GM21360 (cell line): Measurements from ENCODE around the gene PDE5A.
"Not testable (repeated sequence)": the region's sequence is repeated elsewhere in the genome, so short reads cannot be mapped to it uniquely, and the experiment has no call there.

ENCODE experiments used
- ATAC-seq: cut with Tn5 transposase; IDR thresholded peaks from one replicate; pipeline ENCODE4 v1.9.1; 2021; ENCODE audit warnings: mild to moderate bottlenecking, moderate library complexity; ENCODE audit not compliant: unreplicated experiment

The PDE5A gene

DNA sequence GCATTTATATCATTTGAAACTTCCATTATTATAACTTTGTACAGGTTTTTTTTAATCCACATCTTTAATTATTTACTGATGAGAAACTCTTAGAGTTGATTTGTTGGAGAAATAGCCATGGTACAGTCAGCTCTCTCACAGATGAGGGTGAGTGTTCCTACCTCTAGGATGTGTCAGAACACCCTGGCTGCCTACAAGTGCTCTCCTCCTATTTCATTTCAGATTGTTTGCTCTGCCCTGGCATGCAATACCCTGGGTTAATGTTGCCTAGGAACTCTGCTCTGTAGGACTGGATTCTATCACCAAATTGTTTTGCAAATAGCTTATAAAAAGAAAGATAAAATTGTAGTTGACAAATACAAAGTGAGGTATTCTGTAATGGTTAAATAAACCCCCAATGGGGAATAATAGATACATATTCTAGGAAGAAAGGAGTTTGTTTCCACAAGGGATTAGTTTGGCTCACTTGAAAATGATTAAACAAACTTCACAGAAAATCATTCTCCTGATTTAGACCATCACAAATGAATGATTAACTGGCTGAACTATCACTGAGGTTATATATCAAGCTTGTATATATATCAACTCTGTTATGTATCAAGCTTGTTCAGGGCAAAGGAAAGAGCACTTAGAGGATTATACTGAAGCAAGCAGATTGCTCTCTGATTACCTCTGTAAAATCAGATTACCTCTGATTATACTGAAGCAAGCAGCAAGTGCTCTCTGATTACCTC lies 150.0 kb downstream of the PDE5A start:
- no peak for ATAC-seq

DNA sequence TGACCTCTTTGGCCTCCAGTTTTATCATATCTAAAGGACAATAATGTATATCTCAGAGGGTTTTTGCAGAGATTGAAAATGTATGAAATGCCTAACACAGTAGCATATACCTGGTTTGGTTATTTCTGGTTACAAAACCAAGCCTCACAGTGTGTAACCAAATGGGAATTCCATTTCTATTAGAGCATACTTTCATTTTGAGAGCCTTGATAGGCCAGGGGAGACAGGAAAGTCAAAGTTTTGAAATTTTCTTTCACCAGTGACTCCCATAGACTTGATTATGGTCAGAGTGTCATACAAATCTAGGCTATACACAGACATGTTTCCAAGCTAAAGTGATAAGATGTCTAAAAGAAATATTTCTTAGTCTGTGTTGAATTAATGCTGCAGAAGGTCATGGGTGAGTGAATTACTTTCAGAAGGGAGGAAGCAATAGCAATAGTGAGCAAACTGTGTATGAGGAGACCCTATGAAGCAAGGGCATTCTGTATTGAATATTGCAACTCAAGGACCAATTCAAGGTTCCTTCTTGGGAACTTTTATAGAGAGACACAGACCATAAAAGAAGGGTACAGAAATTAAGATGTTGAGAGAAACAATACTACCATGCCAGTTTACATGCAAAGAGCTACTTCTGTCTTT lies 151.1 kb downstream of the PDE5A start:
- peak; percentile 69 for ATAC-seq

DNA sequence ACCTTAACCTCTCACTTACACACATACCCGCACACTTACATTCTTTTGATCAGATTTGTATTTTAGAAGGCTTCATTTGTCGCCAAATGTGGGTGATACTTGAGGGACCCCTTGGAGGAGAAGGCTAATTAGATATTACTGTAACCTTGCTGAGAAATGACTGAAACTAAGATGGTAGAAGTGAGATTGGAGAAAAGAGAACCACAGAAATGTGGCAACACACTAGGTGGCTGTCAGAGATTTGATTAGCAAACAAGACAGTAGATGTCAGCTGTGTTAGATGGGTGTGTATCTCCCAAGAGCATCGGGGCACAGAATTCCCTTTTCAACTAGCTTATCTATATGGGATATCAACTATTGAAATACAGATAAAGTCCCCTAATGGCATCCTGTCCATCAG lies 157.3 kb downstream of the PDE5A start:
- peak; percentile 39 for ATAC-seq

GRCh38 chr4:119470737-119471063 lies 157.9 kb downstream of the PDE5A start:
- peak; percentile 57 for ATAC-seq

- peak; percentile 62 for ATAC-seq
Measured at GRCh38 chr4:119470021-119470736, 158.4 kb downstream of the PDE5A start.

DNA sequence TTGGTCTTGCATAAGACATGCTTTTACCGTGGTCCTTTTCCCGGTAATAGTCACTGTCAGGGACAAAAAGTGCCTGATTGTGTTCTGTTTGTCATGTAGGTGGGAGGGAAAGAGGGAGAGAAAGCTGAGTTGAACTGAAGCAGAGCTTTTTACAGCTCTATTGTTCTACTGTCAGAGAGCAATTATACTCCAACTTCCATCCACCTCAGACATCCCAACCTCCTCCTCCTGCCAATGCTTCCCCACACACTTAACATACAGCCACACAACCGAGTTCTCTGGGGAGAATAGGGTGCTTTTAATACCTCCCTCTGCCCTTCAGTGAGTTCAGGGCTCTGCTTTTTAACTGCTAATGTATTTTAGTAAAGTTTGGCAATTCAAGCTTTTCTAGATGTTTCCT lies 159.6 kb downstream of the PDE5A start:
- not testable (repeated sequence) for ATAC-seq

GRCh38 chr4:119462733-119463132 lies 165.9 kb downstream of the PDE5A start:
- not testable (repeated sequence) for ATAC-seq

DNA sequence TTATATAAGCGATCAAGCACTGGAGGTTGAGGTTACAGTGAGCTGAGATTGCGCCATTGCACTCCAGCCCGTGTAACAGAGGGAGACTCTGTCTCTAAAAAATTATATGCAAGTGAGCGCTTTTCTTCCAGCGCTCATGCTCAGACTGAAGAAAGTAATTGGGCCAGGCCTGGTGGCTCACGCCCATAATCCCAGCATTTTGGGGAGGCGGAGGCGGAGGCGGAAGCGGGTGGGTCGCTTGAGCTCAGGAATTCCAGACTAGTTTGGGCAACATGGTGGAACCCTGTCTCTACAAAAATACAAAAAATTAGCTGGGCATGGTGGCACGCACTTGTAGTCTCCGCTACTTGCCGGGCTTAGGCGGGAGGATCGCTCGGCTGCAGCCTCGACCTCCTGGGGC lies 172.9 kb downstream of the PDE5A start:
- not testable (repeated sequence) for ATAC-seq

DNA sequence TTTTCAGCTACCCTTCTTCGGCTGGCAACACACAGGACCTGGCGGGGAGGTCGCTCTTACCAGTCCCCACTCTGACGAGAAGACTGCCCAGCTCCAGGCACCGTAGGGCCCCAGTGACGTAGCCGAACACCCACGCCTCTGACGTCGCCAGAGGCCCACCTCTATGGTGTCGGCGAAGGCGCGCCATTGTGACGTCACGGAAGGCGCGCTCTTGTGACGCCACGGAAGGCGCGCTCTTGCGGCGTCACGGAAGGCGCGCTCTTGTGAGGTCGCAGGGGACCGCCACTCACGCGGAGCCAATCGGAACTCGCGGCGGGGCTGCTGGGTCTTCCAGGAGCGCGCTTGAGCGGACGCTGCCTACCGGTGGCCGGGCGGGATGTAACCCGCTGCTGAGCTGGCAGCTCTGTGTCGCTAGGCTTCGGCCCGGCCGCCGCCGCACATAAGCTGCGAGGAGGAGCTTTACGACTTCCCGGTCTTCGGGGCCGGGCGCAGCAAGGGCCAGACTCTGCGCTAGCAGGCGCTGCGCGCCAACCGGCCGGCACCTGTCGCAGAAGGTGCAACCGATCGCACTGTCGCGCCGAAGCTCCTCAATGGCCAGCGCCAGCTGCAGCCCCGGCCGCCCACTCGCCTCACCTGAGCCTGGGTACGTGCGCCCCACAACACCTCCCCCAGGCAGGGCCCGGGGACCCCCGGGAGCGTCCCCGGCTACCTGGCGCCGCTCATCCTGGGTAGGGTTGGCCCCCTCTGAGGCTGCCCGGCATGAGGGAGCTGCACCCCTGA lies 173.9 kb downstream of the PDE5A start:
- peak; percentile 100 for ATAC-seq

DNA sequence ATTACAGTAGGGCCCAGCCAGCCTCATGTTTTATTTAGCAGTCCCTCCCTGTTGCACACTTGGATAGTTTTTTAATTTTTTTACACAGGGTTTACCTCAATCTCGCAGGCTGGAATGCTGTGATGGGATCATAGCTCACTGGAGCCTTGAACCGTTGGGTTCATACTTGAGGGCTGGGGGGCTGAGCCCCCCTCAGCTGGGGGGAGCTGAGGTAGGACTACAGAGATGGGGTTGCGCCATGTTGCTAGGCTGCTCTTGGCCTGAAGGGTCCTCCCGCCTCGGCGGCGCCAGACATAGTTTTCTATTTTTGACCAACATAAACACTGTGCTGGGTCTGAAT lies 174.5 kb downstream of the PDE5A start:
- ATAC-seq, result peak; percentile 6

- ATAC-seq, result not testable (repeated sequence)
Measured at GRCh38 chr4:119453286-119453685, 175.3 kb downstream of the PDE5A start.

DNA sequence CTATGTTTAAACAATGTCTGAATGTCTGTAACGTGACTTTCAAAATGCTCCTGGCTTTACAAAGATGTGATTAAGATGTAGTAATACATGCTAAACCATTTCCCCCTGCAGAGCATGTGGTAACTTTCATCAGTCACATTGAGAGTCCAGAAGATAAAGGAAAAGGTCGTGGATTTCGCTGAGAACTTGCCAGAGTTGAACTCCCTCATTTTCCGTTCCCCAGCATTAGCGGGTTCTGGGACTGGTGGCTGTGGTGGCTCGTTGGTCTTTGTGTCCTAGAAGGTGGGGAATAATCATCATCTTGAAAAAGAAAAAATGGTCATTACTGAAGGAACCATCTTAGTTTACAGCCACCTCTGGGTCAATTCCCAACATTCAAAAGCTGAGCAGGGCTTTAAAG lies 178.8 kb downstream of the PDE5A start:
- ATAC-seq, result not testable (repeated sequence)
